Measurements from ENCODE around the gene CTDSPL. TPM values are rescaled to one million over a fixed set of nuclear protein-coding genes. Genes with fewer than 3 reads are reported as not detected.

CTDSPL gene
- total and polyA plus RNA-seq, 2 of the 13 experiments (the other 11 are each of a cell fraction or from before 2014, with no cell fraction given): 26.1 to 142 TPM

- TF ChIP-seq, protein P1, sequence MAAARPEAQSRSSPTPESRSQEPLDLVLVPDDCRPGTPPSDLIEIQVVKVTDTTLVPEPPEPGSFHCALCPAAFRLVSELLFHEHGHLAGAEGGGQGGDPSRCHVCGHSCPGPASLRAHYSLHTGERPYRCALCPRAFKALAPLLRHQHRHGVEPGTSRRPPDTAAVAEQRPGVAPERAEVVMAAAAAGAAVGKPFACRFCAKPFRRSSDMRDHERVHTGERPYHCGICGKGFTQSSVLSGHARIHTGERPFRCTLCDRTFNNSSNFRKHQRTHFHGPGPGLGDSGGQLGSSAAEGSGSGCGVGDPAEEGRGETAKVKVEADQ (CRISPR knock-in tag; IDR thresholded peaks at IDR 0.05; ENCODE audit: borderline replicate concordance): no peak
- no peak for TF ChIP-seq PBX3 (CRISPR knock-in tag; IDR thresholded peaks at IDR 0.05; ENCODE audit: borderline replicate concordance)
- no peak for TF ChIP-seq NR2C2 (CRISPR knock-in tag; IDR thresholded peaks at IDR 0.05; ENCODE audit: borderline replicate concordance)
- TF ChIP-seq ZNF263 (CRISPR knock-in tag; IDR thresholded peaks at IDR 0.05): no peak
- TF ChIP-seq PRDM4 (CRISPR knock-in tag; IDR thresholded peaks at IDR 0.05; ENCODE audit: borderline replicate concordance): no peak
- no peak for TF ChIP-seq LBX2 (CRISPR knock-in tag; IDR thresholded peaks at IDR 0.05; ENCODE audit: borderline replicate concordance)
- TF ChIP-seq, protein P2, sequence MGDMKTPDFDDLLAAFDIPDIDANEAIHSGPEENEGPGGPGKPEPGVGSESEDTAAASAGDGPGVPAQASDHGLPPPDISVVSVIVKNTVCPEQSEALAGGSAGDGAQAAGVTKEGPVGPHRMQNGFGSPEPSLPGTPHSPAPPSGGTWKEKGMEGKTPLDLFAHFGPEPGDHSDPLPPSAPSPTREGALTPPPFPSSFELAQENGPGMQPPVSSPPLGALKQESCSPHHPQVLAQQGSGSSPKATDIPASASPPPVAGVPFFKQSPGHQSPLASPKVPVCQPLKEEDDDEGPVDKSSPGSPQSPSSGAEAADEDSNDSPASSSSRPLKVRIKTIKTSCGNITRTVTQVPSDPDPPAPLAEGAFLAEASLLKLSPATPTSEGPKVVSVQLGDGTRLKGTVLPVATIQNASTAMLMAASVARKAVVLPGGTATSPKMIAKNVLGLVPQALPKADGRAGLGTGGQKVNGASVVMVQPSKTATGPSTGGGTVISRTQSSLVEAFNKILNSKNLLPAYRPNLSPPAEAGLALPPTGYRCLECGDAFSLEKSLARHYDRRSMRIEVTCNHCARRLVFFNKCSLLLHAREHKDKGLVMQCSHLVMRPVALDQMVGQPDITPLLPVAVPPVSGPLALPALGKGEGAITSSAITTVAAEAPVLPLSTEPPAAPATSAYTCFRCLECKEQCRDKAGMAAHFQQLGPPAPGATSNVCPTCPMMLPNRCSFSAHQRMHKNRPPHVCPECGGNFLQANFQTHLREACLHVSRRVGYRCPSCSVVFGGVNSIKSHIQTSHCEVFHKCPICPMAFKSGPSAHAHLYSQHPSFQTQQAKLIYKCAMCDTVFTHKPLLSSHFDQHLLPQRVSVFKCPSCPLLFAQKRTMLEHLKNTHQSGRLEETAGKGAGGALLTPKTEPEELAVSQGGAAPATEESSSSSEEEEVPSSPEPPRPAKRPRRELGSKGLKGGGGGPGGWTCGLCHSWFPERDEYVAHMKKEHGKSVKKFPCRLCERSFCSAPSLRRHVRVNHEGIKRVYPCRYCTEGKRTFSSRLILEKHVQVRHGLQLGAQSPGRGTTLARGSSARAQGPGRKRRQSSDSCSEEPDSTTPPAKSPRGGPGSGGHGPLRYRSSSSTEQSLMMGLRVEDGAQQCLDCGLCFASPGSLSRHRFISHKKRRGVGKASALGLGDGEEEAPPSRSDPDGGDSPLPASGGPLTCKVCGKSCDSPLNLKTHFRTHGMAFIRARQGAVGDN (CRISPR knock-in tag; IDR thresholded peaks at IDR 0.05): peak; percentile 16; the same call in 1 of the 2 replicates
- TF ChIP-seq, protein P3, sequence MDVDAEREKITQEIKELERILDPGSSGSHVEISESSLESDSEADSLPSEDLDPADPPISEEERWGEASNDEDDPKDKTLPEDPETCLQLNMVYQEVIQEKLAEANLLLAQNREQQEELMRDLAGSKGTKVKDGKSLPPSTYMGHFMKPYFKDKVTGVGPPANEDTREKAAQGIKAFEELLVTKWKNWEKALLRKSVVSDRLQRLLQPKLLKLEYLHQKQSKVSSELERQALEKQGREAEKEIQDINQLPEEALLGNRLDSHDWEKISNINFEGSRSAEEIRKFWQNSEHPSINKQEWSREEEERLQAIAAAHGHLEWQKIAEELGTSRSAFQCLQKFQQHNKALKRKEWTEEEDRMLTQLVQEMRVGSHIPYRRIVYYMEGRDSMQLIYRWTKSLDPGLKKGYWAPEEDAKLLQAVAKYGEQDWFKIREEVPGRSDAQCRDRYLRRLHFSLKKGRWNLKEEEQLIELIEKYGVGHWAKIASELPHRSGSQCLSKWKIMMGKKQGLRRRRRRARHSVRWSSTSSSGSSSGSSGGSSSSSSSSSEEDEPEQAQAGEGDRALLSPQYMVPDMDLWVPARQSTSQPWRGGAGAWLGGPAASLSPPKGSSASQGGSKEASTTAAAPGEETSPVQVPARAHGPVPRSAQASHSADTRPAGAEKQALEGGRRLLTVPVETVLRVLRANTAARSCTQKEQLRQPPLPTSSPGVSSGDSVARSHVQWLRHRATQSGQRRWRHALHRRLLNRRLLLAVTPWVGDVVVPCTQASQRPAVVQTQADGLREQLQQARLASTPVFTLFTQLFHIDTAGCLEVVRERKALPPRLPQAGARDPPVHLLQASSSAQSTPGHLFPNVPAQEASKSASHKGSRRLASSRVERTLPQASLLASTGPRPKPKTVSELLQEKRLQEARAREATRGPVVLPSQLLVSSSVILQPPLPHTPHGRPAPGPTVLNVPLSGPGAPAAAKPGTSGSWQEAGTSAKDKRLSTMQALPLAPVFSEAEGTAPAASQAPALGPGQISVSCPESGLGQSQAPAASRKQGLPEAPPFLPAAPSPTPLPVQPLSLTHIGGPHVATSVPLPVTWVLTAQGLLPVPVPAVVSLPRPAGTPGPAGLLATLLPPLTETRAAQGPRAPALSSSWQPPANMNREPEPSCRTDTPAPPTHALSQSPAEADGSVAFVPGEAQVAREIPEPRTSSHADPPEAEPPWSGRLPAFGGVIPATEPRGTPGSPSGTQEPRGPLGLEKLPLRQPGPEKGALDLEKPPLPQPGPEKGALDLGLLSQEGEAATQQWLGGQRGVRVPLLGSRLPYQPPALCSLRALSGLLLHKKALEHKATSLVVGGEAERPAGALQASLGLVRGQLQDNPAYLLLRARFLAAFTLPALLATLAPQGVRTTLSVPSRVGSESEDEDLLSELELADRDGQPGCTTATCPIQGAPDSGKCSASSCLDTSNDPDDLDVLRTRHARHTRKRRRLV (CRISPR knock-in tag; IDR thresholded peaks at IDR 0.05): no peak
- TF ChIP-seq KAT2B (IDR thresholded peaks at IDR 0.05; ENCODE audit: borderline replicate concordance, low read depth, low read length): no peak
- TF ChIP-seq, protein P4, sequence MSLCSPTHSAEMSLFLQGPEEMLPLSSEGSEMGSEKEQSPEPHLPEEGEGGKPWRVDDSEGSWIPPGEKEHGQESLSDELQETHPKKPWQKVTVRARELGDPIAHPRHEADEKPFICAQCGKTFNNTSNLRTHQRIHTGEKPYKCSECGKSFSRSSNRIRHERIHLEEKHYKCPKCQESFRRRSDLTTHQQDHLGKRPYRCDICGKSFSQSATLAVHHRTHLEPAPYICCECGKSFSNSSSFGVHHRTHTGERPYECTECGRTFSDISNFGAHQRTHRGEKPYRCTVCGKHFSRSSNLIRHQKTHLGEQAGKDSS (CRISPR knock-in tag; IDR thresholded peaks at IDR 0.05; ENCODE audit: borderline replicate concordance, low read depth): no peak
- no peak for TF ChIP-seq DNMT1 (CRISPR knock-in tag; IDR thresholded peaks at IDR 0.05)
Observed at GRCh38 chr3:37992271-37993066, 130.8 kb downstream of the CTDSPL start (continued).

Data from HepG2 (cell line).